ENCODE results near the gene THSD1. TPM values are rescaled to one million over a fixed set of nuclear protein-coding genes. Genes with fewer than 3 reads are reported as not detected.

The THSD1 gene
- total and polyA plus RNA-seq, 9 of the 15 experiments (the other 6 are each of a cell fraction or from before 2014, with no cell fraction given) = 0.01 to 0.11 (median 0.04) TPM; not detected in 2

- TF ChIP-seq, protein P1, sequence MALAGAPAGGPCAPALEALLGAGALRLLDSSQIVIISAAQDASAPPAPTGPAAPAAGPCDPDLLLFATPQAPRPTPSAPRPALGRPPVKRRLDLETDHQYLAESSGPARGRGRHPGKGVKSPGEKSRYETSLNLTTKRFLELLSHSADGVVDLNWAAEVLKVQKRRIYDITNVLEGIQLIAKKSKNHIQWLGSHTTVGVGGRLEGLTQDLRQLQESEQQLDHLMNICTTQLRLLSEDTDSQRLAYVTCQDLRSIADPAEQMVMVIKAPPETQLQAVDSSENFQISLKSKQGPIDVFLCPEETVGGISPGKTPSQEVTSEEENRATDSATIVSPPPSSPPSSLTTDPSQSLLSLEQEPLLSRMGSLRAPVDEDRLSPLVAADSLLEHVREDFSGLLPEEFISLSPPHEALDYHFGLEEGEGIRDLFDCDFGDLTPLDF (CRISPR knock-in tag; IDR thresholded peaks at IDR 0.05) = no peak
- TF ChIP-seq ZNF785 (CRISPR knock-in tag; IDR thresholded peaks at IDR 0.05) (no peak), ZNF23 (CRISPR knock-in tag; IDR thresholded peaks at IDR 0.05) (no peak), BDP1 (IDR thresholded peaks at IDR 0.05; ENCODE audit: insufficient read depth, insufficient read length) (no peak), FOXJ2 (tag; IDR thresholded peaks at IDR 0.05) (no peak), HLTF (IDR thresholded peaks at IDR 0.05) (no peak), ZNF175 (CRISPR knock-in tag; IDR thresholded peaks at IDR 0.05; ENCODE audit: low read depth) (no peak), ZC3H8 (IDR thresholded peaks at IDR 0.05) (no peak), KLF16 (IDR thresholded peaks at IDR 0.05) (no peak), STAG1 (CRISPR knock-in tag; IDR thresholded peaks at IDR 0.05; ENCODE audit: borderline replicate concordance) (no peak), ZNF253 (CRISPR knock-in tag; conservative IDR thresholded peaks at IDR 0.05) (no peak), ZNF586 (CRISPR knock-in tag; conservative IDR thresholded peaks at IDR 0.05) (no peak), ZNF699 (CRISPR knock-in tag; IDR thresholded peaks at IDR 0.05; ENCODE audit: insufficient replicate concordance) (no peak), CGGBP1 (CRISPR knock-in tag; IDR thresholded peaks at IDR 0.05) (peak; percentile 87; the same call in 1 of the 2 replicates), MTA2 (IDR thresholded peaks at IDR 0.05; ENCODE audit: low read depth) (no peak), POLR2AphosphoS5 (IDR thresholded peaks at IDR 0.05; ENCODE audit: control insufficient read depth, insufficient read depth, low read depth, low read length) (peak; percentile 67; the same call in 1 of the 2 replicates), E2F3 (CRISPR knock-in tag; IDR thresholded peaks at IDR 0.05) (no peak), SIN3B (IDR thresholded peaks at IDR 0.05; ENCODE audit: low read depth) (peak; percentile 13; the same call in 1 of the 2 replicates), CHD4 (IDR thresholded peaks at IDR 0.05; ENCODE audit: insufficient read depth, insufficient replicate concordance, low read depth, low read length, poor library complexity, severe bottlenecking) (no peak), TSC22D4 (tag; IDR thresholded peaks at IDR 0.05) (no peak), RFX5 (IDR thresholded peaks at IDR 0.05; ENCODE audit: low read depth, low read length) (peak; percentile 90), ZNF282 (CRISPR knock-in tag; IDR thresholded peaks at IDR 0.05) (no peak)
- TF ChIP-seq, protein P2, sequence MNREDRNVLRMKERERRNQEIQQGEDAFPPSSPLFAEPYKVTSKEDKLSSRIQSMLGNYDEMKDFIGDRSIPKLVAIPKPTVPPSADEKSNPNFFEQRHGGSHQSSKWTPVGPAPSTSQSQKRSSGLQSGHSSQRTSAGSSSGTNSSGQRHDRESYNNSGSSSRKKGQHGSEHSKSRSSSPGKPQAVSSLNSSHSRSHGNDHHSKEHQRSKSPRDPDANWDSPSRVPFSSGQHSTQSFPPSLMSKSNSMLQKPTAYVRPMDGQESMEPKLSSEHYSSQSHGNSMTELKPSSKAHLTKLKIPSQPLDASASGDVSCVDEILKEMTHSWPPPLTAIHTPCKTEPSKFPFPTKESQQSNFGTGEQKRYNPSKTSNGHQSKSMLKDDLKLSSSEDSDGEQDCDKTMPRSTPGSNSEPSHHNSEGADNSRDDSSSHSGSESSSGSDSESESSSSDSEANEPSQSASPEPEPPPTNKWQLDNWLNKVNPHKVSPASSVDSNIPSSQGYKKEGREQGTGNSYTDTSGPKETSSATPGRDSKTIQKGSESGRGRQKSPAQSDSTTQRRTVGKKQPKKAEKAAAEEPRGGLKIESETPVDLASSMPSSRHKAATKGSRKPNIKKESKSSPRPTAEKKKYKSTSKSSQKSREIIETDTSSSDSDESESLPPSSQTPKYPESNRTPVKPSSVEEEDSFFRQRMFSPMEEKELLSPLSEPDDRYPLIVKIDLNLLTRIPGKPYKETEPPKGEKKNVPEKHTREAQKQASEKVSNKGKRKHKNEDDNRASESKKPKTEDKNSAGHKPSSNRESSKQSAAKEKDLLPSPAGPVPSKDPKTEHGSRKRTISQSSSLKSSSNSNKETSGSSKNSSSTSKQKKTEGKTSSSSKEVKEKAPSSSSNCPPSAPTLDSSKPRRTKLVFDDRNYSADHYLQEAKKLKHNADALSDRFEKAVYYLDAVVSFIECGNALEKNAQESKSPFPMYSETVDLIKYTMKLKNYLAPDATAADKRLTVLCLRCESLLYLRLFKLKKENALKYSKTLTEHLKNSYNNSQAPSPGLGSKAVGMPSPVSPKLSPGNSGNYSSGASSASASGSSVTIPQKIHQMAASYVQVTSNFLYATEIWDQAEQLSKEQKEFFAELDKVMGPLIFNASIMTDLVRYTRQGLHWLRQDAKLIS (CRISPR knock-in tag; IDR thresholded peaks at IDR 0.05) = no peak; the same call in 1 of the 2 replicates
Observed at GRCh38 chr13:52454820-52455676, 49.1 kb upstream of the THSD1 start, which contains the start of gene CKAP2 (continued).

All from K562 (cell line).